GM10248 (cell line): ENCODE measurements around the gene CENPT.

Source experiments
- CTCF ChIA-PET: fragments of 300-600 bp; sonication (Branson Sonifier 250); formaldehyde crosslinking; extraction: SDS; loops from one replicate; lab custom pipeline; 2021; ENCODE audit warnings: antibody characterized with exemption; lab: Yijun Ruan, JAX
- POLR2A ChIA-PET: fragments of 350-650 bp; sonication (Branson Sonifier 250); formaldehyde crosslinking; extraction: SDS; loops from one replicate; lab custom pipeline; 2020; ENCODE audit warnings: antibody characterized with exemption; lab: Yijun Ruan, JAX
- DNase-seq: peaks from one replicate; pipeline ENCODE4 v3.0.0; 2012; ENCODE audit errors: extremely low spot score
- CTCF ChIP-seq: IDR thresholded peaks from 2 replicates; pipeline ENCODE4 v1.5.1; 2012; ENCODE audit warnings: mild to moderate bottlenecking, low read depth; ENCODE audit errors: extremely low read depth, missing control alignments, control extremely low read depth

The CENPT gene

DNA sequence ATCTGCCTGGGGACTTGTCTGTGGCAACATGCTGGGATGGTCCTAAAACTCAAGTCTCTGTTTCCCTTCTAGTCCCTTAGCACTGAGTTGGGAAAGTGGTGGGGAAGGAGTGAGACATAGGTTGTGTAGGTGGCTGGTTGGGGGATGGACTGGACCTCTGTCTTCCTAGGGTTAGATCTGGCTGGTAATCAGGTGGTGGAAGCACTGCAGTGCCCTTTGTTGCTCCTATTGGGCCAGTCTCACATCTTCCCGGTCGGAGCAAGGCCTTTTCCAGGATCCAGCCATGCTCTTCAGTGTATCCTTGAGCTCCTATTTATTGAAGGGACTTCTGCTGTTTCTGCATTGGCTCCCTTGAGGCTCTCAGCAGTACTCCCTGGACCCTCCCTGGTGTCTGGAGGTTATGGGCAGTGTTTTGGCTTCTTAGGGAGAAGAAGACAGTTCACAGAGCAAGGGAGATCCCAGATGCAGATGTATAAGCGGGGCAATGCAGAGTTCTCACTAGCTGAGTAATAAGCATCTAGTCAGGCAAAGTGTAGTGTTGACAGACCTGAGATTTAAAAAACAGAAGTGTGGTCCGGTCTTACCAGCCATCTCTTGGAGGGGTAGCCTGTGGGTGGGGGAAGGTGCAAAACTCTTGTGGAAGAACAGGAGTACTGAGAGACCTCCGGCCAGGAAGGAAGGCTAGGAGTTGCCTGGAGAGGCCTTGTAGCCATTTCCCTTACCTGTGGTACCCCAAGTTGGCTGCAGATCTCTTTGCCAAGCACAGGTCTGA is 2.0 kb downstream of the CENPT start:
- TF ChIP-seq CTCF = no peak
- ChIA-PET POLR2A (interaction anchor here (0.5 to 0.7 kb wide), 4 partner anchors 10 to 256 kb away, joined by 3 to 4 read pairs (median 3); no protein-coding TSS in a partner anchor), CTCF (interaction anchor here (0.8 to 3.0 kb wide), 14 partner anchors 8 to 324 kb away, joined by 3 to 18 read pairs (median 4); partner anchors contain the start of genes RANBP10 and TSNAXIP1)
- no peak for DNase-seq

DNA sequence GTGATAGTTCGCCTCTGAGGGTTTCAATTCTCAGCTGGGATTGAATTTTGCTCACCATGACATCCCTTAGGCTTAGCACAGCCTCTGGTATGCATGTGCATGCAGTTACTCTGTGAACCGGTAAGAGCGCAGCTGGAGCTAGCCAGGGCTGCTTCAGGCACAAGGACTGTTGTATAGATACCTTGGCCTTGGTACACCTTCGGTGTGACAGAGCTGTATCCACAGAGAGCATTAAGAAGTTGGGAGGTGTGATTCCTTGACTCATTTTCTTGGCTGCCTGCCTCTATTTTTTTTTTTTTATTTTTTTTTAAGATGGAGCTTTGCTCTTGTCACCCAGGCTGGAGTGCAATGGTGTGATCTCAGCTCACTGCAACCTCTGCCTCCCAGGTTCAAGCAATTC is 3.0 kb downstream of the CENPT start:
- no peak for TF ChIP-seq CTCF
- CTCF ChIA-PET = interaction anchor here (0.6 to 3.0 kb wide), 13 partner anchors 9 to 323 kb away, joined by 3 to 18 read pairs (median 5); partner anchors contain the start of genes PSKH1, RANBP10 and TSNAXIP1
- POLR2A ChIA-PET = interaction anchor here (0.6 to 0.7 kb wide), 2 partner anchors 16 to 257 kb away, joined by 3 to 4 read pairs; no protein-coding TSS in a partner anchor
- DNase-seq = no peak

DNA sequence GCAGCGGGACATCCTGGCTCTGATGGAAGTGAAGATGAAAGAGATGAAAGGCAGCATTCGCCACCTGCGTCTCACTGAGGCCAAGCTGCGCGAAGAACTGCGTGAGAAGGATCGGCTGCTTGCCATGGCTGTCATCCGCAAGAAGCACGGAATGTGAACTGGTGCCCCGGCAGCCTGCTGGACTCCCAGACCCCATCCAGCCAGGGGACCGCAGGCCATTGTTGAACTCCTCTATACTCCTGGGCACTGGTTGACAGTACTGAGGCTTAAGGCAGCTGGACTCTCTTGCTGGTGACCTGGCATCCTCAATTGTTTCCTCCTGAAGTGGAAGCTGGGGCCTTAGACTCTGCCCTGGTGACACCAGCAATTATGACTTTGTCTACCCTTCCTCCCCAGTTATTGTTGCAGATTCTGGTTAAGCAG is 4.1 kb downstream of the CENPT start:
- ChIA-PET CTCF (interaction anchor here (0.9 to 3.0 kb wide), 8 partner anchors 9 to 323 kb away, joined by 3 to 18 read pairs (median 4); partner anchors contain the start of genes RANBP10 and TSNAXIP1), POLR2A (no interaction called here)
- no peak for TF ChIP-seq CTCF
- DNase-seq = no peak

DNA sequence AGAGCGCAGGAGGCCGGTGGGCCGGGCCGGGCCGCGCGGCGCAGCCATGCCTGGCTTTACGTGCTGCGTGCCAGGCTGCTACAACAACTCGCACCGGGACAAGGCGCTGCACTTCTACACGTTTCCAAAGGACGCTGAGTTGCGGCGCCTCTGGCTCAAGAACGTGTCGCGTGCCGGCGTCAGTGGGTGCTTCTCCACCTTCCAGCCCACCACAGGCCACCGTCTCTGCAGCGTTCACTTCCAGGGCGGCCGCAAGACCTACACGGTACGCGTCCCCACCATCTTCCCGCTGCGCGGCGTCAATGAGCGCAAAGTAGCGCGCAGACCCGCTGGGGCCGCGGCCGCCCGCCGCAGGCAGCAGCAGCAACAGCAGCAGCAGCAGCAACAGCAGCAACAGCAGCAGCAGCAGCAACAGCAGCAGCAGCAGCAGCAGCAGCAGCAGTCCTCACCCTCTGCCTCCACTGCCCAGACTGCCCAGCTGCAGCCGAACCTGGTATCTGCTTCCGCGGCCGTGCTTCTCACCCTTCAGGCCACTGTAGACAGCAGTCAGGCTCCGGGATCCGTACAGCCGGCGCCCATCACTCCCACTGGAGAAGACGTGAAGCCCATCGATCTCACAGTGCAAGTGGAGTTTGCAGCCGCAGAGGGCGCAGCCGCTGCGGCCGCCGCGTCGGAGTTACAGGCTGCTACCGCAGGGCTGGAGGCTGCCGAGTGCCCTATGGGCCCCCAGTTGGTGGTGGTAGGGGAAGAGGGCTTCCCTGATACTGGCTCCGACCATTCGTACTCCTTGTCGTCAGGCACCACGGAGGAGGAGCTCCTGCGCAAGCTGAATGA is 4.8 kb downstream of the CENPT start:
- peak; percentile 57 for TF ChIP-seq CTCF
- DNase-seq = peak; percentile 50
- CTCF ChIA-PET = interaction anchor here (0.9 to 3.0 kb wide), 7 partner anchors 9 to 322 kb away, joined by 3 to 18 read pairs (median 6); partner anchors contain the start of genes RANBP10 and TSNAXIP1
- POLR2A ChIA-PET = no interaction called here

GRCh38 chr16:67841816-67842508 is 5.5 kb downstream of the CENPT start, which contains the start of gene THAP11:
THAP11 (plus strand) TSS chr16:67842320; CDS start chr16:67842555, 235 bp downstream.
- peak; percentile 92 for DNase-seq
- peak; percentile 87 for TF ChIP-seq CTCF
- CTCF ChIA-PET = interaction anchor here (1.0 to 1.5 kb wide), 4 partner anchors 21 to 230 kb away, joined by 3 to 10 read pairs (median 3); no protein-coding TSS in a partner anchor
- POLR2A ChIA-PET = no interaction called here
